GM19043 (cell line): ENCODE results near the gene DAAM2.

Source experiments
- ATAC-seq: cut with Tn5 transposase; IDR thresholded peaks from one replicate; pipeline ENCODE4 v1.9.1; 2021; ENCODE audit warnings: low read depth; ENCODE audit not compliant: unreplicated experiment

Gene DAAM2

GRCh38 chr6:39815356-39815755 is 23.2 kb downstream of the DAAM2 start:
- no peak for ATAC-seq

- ATAC-seq: no peak
These were observed 24.6 kb downstream of the DAAM2 start for GRCh38 chr6:39816747-39817146.

- ATAC-seq: no peak
These were observed 26.5 kb downstream of the DAAM2 start for GRCh38 chr6:39818695-39819094.

GRCh38 chr6:39819228-39819627 is 27.1 kb downstream of the DAAM2 start:
- no peak for ATAC-seq

- no peak for ATAC-seq
These were observed 27.5 kb downstream of the DAAM2 start for GRCh38 chr6:39819676-39820075.

- no peak for ATAC-seq
These were observed 28.4 kb downstream of the DAAM2 start for GRCh38 chr6:39820553-39820952.

GRCh38 chr6:39821046-39821740 is 29.0 kb downstream of the DAAM2 start:
- ATAC-seq: no peak

GRCh38 chr6:39821742-39822532 is 29.8 kb downstream of the DAAM2 start:
- ATAC-seq: no peak

GRCh38 chr6:39822846-39823815 is 31.0 kb downstream of the DAAM2 start:
- ATAC-seq: no peak

GRCh38 chr6:39824030-39824926 is 32.1 kb downstream of the DAAM2 start:
- no peak for ATAC-seq

GRCh38 chr6:39829331-39829730 is 37.2 kb downstream of the DAAM2 start:
- no peak for ATAC-seq

- no peak for ATAC-seq
These were observed 38.3 kb downstream of the DAAM2 start for GRCh38 chr6:39830444-39830843.

- no peak for ATAC-seq
These were observed 39.5 kb downstream of the DAAM2 start for GRCh38 chr6:39831701-39832100.

GRCh38 chr6:39834278-39834677 is 42.1 kb downstream of the DAAM2 start:
- no peak for ATAC-seq

- ATAC-seq: no peak
These were observed 42.7 kb downstream of the DAAM2 start for GRCh38 chr6:39834866-39835265.

GRCh38 chr6:39835821-39836295 is 43.7 kb downstream of the DAAM2 start:
- ATAC-seq: no peak

GRCh38 chr6:39836606-39837005 is 44.4 kb downstream of the DAAM2 start:
- no peak for ATAC-seq

- ATAC-seq: no peak
These were observed 47.3 kb downstream of the DAAM2 start for GRCh38 chr6:39839445-39839844.

GRCh38 chr6:39840781-39841180 is 48.6 kb downstream of the DAAM2 start:
- ATAC-seq: no peak

GRCh38 chr6:39841291-39841690 is 49.1 kb downstream of the DAAM2 start:
- no peak for ATAC-seq
